GM19455 (cell line): Measurements from ENCODE around the gene MYO1A.

ENCODE experiments used
- ATAC-seq: cut with Tn5 transposase; IDR thresholded peaks from one replicate; pipeline ENCODE4 v1.9.1; 2021; ENCODE audit not compliant: unreplicated experiment

The MYO1A gene

DNA sequence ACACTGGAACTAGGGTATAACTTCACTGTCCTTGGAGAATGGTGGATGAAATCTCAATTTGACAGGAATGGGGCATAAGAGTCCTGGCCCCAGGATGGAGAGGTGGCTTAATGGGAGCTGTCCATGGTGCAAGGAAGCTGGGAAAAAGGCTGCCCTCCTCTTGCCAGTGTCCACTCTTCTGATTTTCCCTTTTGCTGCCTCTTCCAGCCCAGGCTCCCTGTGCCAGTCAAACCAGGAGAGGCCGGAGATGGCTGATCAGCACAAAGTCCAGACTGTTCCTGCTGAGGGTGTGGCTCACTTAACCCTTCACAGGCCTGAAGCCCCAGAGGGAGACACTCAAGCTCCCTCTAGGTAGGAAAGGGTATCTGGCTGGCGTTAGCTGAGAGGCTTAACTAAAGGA is at the start of gene MYO1A:
Gene MYO1A (minus strand): TSS at position 240 of the 400 bp plus-strand sequence. CDS start 1,806 bp downstream, outside the sequence.
- ATAC-seq = no peak

DNA sequence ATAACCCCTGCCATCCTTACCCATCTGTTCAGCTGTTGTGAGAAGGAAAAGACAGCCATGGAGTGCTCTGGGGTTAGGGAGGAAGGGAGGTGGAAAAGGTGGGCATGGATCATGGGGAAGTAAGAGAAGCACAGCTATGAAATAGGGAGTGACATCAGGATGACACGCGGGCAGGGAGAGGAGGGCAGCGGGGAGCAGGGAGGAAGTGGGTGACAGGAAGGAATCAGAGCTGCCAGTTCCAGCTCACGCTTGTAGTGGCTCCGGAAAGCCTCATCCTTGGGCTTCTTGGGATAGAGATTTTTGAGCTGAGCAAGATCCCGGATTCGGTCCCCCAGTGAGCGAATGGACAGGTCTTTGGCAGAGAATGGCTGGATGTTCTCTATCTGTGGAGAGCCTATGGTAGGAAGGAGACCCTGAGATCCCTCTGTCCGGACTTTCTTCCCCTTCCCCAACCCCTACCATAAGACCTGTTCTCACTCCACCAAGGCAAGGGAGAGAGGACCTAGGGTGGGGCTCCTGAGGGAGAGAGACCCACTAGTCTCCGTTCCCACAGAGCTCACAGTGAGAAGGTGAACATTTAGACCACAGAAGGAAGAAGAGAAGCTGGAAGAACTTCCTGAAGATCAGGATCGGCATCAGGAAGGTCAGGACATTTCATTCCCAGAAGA is 49.3 kb upstream of the MYO1A start:
- no peak for ATAC-seq

DNA sequence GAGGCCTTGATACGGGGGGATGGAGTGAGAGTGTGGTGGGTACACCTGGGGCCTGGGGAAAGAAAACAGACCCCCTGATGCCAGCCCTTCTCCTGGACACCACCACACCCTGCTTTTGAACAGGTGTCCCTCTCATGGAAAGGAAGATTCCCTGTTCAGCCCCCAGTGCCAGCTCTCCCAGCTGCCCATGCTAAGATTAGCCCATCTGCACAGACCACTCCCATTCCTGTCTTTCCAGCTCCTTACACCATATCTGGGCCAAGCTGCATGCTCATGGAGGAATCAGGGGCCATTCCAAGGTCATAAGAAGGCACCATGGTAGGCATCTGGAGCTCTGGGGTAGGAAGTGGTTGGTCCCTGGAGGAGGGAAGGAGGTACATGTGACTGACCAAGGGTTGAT is 48.6 kb upstream of the MYO1A start:
- ATAC-seq = no peak

DNA sequence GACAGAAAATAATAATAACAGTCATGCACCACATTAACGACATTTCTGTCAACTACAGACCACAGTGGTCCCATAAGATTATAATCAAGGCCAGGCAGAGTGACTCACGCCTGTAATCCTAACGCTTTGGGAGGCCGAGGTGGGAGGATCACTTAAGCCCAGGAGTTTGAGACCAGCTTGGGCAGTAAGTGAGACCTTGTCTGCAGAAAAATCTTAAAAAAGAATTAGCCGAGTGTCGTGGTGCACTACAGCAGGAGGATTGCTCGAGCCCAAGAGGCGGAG is 47.6 kb upstream of the MYO1A start:
- no peak for ATAC-seq

DNA sequence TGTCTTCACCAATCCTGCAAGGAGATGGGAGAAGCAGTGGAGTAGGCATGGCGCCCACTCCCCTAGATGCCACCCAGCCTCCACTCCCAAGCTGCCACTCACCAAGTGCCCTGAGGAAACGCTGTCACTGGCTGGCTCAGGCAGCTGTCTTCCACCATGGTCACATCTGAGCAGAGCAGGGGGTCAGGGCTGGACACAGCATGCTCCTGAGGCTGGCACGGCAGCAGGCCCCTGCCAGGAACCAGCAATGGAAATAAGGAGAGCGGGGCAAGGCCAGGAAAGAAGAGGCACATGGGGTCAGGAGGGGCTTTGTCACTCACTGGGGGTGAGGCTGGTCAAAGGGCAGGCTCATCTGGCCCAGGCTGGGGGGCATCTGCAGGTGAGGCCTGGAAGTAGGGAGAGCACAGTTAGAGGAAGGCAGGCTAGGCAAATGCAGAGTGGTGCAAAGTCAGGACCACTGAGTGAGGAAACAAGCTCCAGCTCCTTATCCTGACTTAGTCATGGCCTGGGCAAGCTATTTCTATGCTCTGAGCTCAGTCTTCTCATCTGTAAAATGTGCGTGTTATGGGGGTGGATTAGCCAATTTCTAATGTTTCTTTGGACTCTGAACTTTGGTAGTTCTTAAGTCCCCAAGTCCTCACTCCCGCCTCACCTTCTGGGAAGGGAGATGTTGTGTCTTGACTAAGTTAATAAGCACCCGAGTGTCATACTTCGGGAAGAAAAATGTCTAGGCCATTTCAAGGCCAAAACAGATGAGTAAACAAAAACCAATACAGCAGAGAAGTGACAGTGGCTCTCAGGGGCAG is 47.0 kb upstream of the MYO1A start:
- ATAC-seq = no peak

DNA sequence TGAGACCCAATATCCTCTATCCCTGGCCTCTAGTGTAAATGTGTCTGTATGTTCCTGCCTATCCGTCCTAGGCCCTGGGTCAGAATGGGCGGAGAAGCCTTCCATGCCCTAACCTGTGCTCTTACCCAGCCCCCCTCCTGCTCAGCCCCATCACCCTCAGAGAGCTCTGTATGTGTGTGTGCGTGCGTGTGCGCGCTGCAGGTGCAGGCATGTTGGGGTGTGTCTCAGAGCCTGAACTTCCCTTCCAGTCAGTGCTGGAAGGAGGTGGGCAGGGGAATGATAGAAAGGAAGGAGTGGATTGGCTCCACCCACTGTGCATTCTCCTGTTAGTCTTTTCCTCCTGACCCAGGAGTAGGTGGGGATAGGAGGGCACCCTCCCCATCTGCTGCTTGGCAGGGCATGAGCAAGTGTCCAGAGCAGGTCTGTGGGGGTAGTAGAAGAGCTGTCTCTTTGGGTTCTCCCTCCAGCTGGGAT is 46.2 kb upstream of the MYO1A start:
- no peak for ATAC-seq

DNA sequence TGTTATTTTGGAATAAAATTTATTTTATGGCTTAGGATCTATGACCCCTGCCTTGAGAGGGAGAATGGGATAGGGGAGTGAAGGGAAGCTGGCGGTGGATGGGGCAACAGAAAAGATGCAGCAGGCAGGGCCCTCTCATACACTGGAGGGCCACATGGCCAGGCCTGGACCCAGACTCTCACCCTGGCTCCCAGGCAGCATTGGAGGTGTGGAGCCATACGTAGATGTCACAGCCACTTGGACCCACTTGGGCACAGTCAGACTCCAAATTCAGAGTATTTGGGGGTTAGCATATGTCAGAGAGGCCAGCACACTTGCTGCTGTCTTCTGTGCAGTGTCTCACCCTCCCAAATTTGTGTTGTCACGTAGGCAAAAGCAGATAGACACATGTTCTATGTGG is 45.5 kb upstream of the MYO1A start:
- ATAC-seq = no peak

DNA sequence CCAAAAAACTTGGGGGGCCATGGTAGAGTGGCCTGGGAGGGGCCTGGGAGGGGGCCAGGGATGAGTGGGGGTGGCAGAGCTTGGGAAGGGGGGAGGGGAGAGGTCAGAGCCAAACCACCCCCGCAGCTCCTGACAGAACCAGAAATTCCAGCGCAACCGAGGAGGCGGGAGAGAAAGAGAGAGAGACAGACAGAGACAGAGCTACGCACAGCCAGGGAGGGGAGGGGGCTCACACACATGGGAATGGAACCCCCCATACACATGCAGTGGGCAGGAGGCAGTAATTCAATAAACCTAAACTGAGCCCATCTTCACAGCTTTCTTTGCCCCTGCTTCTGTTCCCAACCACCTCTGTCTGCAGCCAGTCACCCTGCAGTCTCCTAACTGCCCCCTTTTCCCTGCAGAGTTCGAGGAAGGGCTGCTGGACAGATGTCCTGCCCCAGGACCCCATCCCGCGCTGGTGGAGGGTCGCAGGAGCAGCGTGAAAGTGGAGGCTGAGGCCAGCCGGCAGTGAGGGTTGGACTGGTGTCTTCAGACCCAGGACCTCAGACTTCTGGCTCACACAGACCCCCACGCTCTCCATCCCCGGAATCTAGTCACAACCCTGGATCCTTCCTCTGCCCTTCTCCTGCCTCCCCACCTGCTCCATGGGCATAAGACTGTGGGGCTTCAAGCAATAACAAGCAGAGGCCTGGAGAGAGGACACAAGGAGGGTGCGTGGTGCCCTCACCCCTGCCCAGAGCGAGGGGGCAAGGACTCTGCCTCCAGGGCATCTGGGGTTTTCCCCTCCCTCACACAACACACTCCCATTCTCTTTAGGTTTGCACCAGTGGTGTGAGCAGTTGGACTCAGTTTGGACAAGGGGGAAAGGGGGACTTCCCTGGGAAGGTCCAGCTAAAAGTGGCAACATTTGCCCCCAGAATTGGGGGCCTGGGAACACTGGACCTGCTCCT is 44.6 kb upstream of the MYO1A start:
- no peak for ATAC-seq

DNA sequence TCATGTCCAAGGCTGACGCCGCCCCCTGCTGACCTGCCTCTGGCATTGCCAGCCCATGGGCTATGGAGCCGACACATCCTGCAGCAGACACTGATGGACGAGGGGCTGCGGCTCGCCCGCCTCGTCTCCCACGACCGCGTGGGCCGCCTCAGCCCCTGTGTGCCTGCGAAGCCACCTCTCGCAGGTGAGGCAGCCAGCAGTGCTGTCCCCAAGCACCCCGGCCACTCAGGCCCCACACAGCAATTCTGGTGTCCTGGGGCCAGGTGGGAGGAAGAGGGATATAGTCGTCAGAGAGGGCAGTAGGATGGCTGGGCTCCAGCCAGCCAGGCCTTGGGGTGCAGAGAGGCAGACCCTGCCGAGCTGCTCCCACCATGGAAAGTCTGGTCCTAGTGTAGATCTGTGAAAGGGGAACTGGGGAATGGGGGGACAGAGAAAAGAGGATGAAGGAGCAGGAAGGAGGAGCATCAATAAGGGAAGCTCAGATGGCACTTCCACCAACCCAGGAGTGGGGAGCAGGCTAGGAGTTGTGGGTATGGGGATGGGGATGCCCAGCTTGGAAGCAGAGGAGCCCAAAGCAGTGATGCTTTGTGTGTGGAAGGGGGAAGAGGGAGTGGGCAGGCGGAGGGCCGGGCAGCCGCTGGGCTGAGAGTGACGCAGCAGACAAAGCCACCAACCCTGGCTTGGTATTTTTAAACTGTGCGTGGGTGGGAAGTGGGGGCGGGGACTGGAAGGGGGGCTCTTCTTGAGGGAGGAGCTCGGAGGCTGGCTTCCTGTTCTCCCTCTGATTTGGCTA is 43.7 kb upstream of the MYO1A start:
- ATAC-seq = no peak

DNA sequence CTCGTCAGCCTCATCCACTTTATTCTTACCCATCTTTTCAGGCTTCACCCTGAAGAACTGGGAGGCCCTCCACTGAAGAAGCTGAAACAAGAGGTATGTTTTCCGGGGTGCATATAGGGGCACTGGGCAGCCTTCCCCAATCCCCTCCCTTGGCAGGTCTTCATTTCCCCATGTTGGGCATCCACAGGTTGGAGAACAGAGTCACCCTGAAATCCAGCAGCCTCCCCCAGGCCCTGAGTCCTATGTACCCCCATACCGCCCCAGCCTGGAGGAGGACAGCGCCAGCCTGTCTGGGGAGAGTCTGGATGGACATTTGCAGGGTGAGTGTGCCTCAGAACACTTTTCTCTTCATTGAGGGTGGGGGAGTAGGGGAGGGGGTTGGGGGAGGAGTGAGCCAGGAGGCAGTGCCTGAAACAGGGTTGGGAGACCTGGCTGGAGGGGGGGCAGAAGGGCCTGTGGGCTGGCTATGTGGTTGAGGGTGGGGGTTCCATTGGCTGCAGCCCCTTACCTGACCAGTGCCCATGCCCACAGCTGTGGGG is 43.0 kb upstream of the MYO1A start:
- ATAC-seq = no peak

DNA sequence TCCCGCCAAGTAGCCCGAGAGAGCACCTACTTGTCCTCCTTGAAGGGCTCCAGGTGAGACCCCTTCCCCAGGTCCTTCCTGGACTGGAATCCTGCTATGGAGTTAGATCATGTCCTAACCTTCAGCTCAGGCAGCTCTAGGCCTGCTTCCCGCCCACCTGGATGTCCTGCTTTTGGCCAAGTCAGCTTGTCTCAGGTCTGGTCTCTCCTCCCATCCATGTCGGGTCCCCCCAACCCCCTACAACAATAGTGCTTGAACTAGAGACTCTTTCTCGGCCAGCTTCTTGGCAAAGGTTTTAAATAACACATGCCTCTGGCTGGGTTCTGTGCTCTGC is 42.6 kb upstream of the MYO1A start:
- ATAC-seq = no peak

DNA sequence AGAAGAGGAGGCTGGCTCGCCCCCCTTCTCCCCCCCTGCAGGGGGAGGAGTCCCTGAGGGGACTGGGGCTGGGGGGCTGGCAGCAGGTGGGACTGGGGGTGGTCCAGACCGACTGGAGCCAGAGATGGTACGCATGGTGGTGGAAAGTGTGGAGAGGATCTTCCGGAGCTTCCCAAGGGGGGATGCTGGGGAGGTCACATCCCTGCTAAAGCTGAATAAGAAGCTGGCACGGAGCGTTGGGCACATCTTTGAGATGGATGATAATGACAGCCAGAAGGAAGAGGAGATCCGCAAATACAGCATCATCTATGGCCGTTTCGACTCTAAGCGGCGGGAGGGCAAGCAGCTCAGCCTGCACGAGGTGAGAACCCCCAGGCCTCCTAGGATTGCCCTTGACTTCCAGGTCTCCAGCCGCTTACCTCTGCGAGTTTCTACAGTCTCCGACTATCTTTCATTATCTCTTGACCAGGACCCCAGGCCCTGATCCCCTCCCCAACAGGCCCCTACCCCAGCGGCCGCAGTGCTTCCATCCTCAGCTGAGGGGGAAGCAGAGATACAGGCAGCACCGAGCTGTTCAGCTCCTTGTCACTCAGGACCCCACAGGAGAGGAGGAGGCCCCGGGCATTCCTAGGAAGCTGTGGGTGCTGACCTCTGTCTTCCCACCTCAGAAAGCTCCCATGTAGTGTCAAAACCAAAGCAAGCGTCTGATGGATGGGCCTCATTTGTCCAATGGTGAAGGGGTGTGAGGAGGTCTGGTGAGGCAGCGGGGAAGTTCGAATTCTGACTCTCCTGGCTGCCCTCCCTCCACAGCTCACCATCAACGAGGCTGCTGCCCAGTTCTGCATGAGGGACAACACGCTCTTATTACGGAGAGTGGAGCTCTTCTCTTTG is 42.0 kb upstream of the MYO1A start:
- ATAC-seq = no peak

DNA sequence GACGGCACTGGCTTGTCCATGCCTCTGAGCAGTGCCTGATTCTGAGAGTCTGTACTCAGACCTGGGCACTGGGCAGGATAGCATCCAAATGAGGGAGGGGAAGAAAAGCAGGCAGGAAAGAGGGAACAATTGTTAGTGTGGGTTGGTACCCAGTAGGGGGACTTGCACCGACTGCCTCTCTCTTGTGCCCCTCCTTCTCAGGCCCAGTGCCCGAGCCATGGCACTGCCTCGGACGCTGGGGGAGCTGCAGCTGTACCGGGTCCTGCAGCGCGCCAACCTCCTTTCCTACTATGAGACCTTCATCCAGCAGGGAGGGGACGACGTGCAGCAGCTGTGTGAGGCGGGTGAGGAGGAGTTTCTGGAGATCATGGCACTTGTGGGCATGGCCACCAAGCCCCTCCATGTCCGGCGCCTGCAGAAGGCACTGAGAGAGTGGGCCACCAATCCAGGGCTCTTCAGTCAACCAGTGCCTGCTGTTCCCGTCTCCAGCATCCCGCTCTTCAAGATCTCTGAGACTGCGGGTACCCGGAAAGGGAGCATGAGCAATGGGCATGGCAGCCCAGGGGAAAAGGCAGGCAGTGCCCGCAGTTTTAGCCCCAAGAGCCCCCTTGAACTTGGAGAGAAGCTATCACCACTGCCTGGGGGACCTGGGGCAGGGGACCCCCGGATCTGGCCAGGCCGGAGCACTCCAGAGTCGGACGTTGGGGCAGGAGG is 41.2 kb upstream of the MYO1A start:
- no peak for ATAC-seq

DNA sequence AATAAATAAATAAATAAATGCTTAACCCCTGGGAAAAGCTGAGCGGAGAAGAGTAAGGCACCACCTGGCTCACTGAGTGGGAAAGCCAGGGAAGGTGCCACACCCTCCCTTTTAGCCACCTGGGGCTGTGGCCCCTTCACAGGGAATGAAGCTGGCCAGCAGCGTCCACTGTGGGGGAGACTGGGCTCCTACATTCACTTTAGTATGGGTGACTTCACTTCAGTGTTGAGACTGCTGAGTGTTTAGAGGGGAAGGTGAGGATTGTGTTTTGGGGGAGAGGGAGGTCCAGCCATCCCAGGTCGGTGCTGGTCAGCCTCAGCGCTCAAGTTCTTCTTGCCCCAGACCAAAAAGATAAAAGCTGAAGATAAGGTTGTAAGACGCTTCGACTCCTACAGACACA is 40.6 kb upstream of the MYO1A start:
- ATAC-seq = no peak

DNA sequence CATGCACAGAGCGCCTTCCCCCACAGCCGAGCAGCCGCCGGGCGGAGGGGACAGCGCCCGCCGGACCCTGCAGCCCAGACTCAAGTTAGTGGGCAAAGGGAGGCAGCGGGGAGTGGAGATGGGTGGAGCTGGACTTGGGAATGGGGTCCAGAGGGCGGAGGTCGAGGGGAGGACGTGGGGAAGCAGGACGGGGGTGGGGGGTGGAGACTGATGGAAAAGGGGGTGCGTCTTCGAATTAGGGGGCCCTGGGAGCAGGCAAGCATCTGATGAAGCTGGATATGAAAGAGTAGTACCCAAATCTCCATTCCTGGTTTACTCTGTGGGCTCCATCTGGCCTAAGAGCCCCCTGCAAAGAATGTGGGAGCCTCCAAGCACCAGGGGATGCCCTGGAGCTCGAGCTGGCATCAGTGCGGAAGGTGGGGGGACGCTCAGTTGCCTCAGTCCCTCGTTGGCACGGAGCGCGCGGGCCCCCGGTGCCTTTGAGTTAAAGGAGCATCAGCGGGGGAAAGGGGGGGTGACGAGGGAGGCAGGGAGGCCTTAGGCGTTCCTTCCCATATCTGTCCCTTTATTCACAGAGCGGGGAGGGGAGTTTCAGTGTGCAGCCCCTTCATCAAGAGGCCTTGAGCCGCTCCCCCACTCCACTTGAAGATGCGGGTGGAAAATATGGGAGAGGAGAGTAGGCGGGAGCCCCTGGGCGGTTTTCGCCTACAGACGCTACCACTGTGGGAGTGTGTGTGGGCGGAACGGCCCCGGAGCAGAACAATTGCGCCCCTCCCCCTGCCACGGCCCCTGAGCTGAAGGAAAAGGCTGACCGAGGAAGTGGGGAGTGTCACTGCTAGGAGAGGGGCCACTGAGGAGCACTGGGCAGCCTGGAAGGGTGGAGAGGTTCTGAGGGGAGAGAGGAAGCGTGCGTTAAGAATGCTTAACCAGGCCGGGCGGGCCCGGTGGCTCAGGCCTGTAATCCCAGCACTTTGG is 39.6 kb upstream of the MYO1A start:
- no peak for ATAC-seq

DNA sequence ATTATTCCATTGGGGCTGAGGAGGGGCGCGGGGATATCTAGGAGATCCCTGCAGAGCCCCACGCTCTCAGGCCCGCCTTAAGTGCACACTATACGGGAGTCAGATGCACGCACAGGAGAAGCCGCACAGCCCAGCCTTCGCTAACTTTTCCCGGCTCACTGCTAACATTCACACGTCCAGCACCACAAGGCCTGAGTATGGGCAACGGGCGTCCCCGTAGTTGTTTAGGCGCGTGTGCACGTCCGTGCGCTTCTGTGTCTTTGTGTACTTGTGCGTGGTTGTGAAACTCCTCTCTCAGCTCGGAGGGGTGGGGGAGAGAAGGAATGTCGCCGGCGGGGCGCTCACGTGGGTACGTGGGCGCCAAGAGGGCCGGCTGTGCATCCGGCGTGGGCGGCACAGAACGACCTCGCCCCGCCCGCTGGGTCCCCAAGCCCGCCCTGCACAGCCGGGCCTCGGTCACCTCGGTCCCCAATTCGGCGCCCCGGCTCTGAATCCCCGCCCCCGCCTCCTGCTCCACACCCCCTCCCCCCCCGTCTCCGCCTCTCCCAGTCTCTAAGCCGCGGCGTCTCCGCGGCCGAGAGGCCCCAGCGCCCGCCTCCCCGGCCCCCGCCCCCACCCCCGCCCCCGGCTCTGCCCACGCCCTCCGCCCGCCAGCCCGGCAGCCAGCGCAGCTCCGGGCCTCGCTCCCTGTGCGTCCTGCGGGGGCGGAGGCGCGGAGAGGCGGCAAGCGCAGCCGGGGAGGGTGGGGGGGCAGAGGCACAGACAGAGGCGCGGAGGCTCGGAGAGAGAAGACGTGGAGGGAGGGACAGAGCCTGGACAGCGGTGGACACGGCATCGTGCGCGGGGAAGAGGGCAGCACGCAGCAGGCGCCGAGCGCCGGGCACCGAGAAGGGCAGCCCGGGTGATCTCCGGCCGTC is 38.7 kb upstream of the MYO1A start, which contains the start of gene NAB2:
Gene NAB2 (plus strand): TSS at position 761 of the 917 bp plus-strand sequence. CDS start 158 bp downstream, outside the sequence.
- ATAC-seq = peak; percentile 50
